PFSK-1 (cell line): ENCODE data around the gene TCF25.

Experiments
- SIN3A ChIP-seq: IDR thresholded peaks from 2 replicates; pipeline ENCODE4 v1.6.1; 2012; ENCODE audit warnings: mild to moderate bottlenecking, low read length, moderate library complexity, borderline replicate concordance; ENCODE audit not compliant: insufficient read depth
- TAF1 ChIP-seq: IDR thresholded peaks from 2 replicates; pipeline ENCODE4 v1.6.1; 2012; ENCODE audit warnings: low read length, control low read depth, borderline replicate concordance; ENCODE audit not compliant: insufficient read depth

- TF ChIP-seq SIN3A (no peak), TAF1 (no peak)
Observed at GRCh38 chr16:89870440-89870839, 3.0 kb upstream of the TCF25 start.
